Osteoblast (primary cell): ENCODE measurements around the gene BET1L. TPM values are rescaled to one million over a fixed set of nuclear protein-coding genes. Genes with fewer than 3 reads are reported as not detected.

Source experiments
- DNase-seq: peaks from one replicate; pipeline ENCODE4 v3.0.0; 2011; ENCODE audit warnings: low spot score, mixed read lengths; ENCODE audit not compliant: insufficient read length; ENCODE audit errors: missing footprints
- H2AFZ ChIP-seq: 2 replicates; pipeline ENCODE4 v1.6.0; 2011; ENCODE audit warnings: mild to moderate bottlenecking, low read length
- H3K27ac ChIP-seq: 2 replicates; pipeline ENCODE4 v1.5.1; 2011; ENCODE audit warnings: mild to moderate bottlenecking, low read depth, low read length, moderate library complexity
- H3K27me3 ChIP-seq: 2 replicates; pipeline ENCODE4 v1.6.0; 2012; ENCODE audit warnings: mild to moderate bottlenecking, control low read depth, inconsistent platforms, low read length, moderate library complexity; ENCODE audit not compliant: insufficient read depth
- H3K36me3 ChIP-seq: 2 replicates; pipeline ENCODE4 v1.5.1; 2011; ENCODE audit warnings: mild to moderate bottlenecking, low read length, control low read depth, moderate library complexity; ENCODE audit not compliant: insufficient read depth
- H3K4me1 ChIP-seq: 2 replicates; pipeline ENCODE4 v1.5.1; 2011; ENCODE audit warnings: mild to moderate bottlenecking, low read length, control low read depth, moderate library complexity; ENCODE audit not compliant: insufficient read depth
- H3K4me2 ChIP-seq: 2 replicates; pipeline ENCODE4 v1.6.0; 2011; ENCODE audit warnings: mild to moderate bottlenecking, low read length; ENCODE audit not compliant: insufficient read depth
- H3K4me3 ChIP-seq: fragments of 200-600 bp; sonication (generic); 3 replicates; pipeline ENCODE4 v1.5.1; 2012; ENCODE audit warnings: mild to moderate bottlenecking, low read length, inconsistent platforms; ENCODE audit not compliant: insufficient read depth
- H3K79me2 ChIP-seq: 2 replicates; pipeline ENCODE4 v1.6.0; 2012; ENCODE audit warnings: mild to moderate bottlenecking, low read length, control low read depth, inconsistent platforms; ENCODE audit not compliant: insufficient read depth
- H3K9me3 ChIP-seq: 2 replicates; pipeline ENCODE4 v1.5.1; 2011; ENCODE audit warnings: low read depth, low read length, control low read depth
- H4K20me1 ChIP-seq: 2 replicates; pipeline ENCODE4 v1.6.0; 2012; ENCODE audit warnings: mild to moderate bottlenecking, low read length, control low read depth; ENCODE audit not compliant: insufficient read depth
- CTCF ChIP-seq: IDR thresholded peaks from 2 replicates; pipeline ENCODE4 v1.5.1; 2011; ENCODE audit warnings: mild to moderate bottlenecking, low read depth, low read length, moderate library complexity; ENCODE audit errors: extremely low read depth
- total RNA-seq: library from RNA; depleted of rRNA; stranded (reverse); fragments of >200 nt; gene quantifications from 2 replicates; pipeline ENCODE4 v1.2.3, GENCODE V29; 2012

BET1L gene
- total RNA-seq: 24.6 and 25.6 TPM in 2 replicates

GRCh38 chr11:207208-207862, at the start of gene BET1L, which contains the start of gene RIC8A:
Gene BET1L (minus strand): TSS chr11:207399. CDS start chr11:207321, 78 bp downstream.
Gene RIC8A (plus strand): TSS chr11:207708. CDS start chr11:208855, 1,147 bp downstream.
- TF ChIP-seq CTCF: no peak
- Histone ChIP-seq H3K36me3 (peaks cover 61% of the 10 kb centered on the region), H2AFZ (peak within 1 kb of the TSS; percentile 53), H3K4me1 (peaks cover 33% of the 10 kb centered on the region), H3K9me3 (no peaks in the 10 kb centered on the region), H3K27ac (peak within 1 kb of the TSS; percentile 99), H3K4me3 (peak within 1 kb of the TSS; percentile 99), H4K20me1 (peaks cover 76% of the 10 kb centered on the region), H3K79me2 (peaks cover 89% of the 10 kb centered on the region), H3K27me3 (no peaks in the 10 kb centered on the region), H3K4me2 (peak within 1 kb of the TSS; percentile 90)
- peak; percentile 99 for DNase-seq

- no peak for TF ChIP-seq CTCF
- no peak overlapping the region for H3K27ac ChIP-seq
- no peaks in the 10 kb centered on the region for H4K20me1 ChIP-seq
- peaks cover 11% of the 10 kb centered on the region for H3K27me3 ChIP-seq
- H3K79me2 ChIP-seq: no peaks in the 10 kb centered on the region
- H3K4me3 ChIP-seq: no peak overlapping the region
- H2AFZ ChIP-seq: no peak overlapping the region
- H3K9me3 ChIP-seq: no peaks in the 10 kb centered on the region
- H3K4me1 ChIP-seq: no peaks in the 10 kb centered on the region
- no peak overlapping the region for H3K4me2 ChIP-seq
- DNase-seq: no peak
- peaks cover 25% of the 10 kb centered on the region for H3K36me3 ChIP-seq
These were observed 48.6 kb upstream of the BET1L start for GRCh38 chr11:255816-256215.

GRCh38 chr11:255176-255575, 48.0 kb upstream of the BET1L start:
- peaks cover 3% of the 10 kb centered on the region for H4K20me1 ChIP-seq
- DNase-seq: no peak

More at GRCh38 chr11:255176-255575, 48.0 kb upstream of the BET1L start:
- Histone ChIP-seq H3K4me2 (no peak overlapping the region), H3K27me3 (peaks cover 11% of the 10 kb centered on the region), H3K27ac (no peak overlapping the region), H2AFZ (no peak overlapping the region), H3K36me3 (peaks cover 32% of the 10 kb centered on the region), H3K79me2 (no peaks in the 10 kb centered on the region), H3K4me1 (no peaks in the 10 kb centered on the region), H3K4me3 (no peak overlapping the region), H3K9me3 (no peaks in the 10 kb centered on the region)
- TF ChIP-seq CTCF: no peak
